Uterus (tissue), 4 donors: ENCODE data around the gene RSPH6A. TPM values are rescaled to one million over a fixed set of nuclear protein-coding genes. Genes with fewer than 3 reads are reported as not detected.

Experiments
- DNase-seq, 2 donors: peaks; one replicate each; pipeline ENCODE4 v3.0.0-alpha.2; 2019 to 2020
- H3K27ac ChIP-seq, 2 donors: fragments of 200-600 bp; sonication (generic); 1 replicate in 1 of 2; 2 replicates in 1 of 2; pipeline ENCODE4 v1.5.1; 2016 to 2018
- H3K27me3 ChIP-seq, 2 donors: fragments of 200-600 bp; sonication (generic); one replicate each; pipeline ENCODE4 v1.5.1; 2018 to 2019; ENCODE audit warnings: control low read depth in 1 of 2
- H3K36me3 ChIP-seq, 2 donors: fragments of 200-600 bp; sonication (generic); one replicate each; pipeline ENCODE4 v1.5.1; 2019; ENCODE audit warnings: control low read depth in 1 of 2
- H3K4me1 ChIP-seq, 2 donors: fragments of 200-600 bp; sonication (generic); one replicate each; pipeline ENCODE4 v1.5.1; 2018 to 2019; ENCODE audit warnings: control low read depth in 1 of 2
- H3K4me3 ChIP-seq, 2 donors: fragments of 200-600 bp; sonication (generic); 1 replicate in 1 of 2; 2 replicates in 1 of 2; pipeline ENCODE4 v1.5.1; 2018 to 2019; ENCODE audit warnings: mild to moderate bottlenecking in 1 of 2
- H3K9me3 ChIP-seq, 2 donors: fragments of 200-600 bp; sonication (generic); one replicate each; pipeline ENCODE4 v1.5.1; 2019; ENCODE audit warnings: control low read depth in 1 of 2
- CTCF ChIP-seq, 4 experiments: fragments of 200-600 bp in 2 of 4; fragments of 450-650 bp in 2 of 4; sonication (generic) in 2 of 4; IDR thresholded peaks; one replicate each; pipeline ENCODE4 v1.5.1; 2016 to 2019; ENCODE audit warnings: antibody characterized with exemption in 4 of 4, mild to moderate bottlenecking in 2 of 4, moderate library complexity in 1 of 4
- POLR2A ChIP-seq, 2 donors: fragments of 450-650 bp; IDR thresholded peaks; one replicate each; pipeline ENCODE4 v1.6.1; 2016; ENCODE audit warnings: antibody characterized with exemption in 2 of 2, mild to moderate bottlenecking in 1 of 2, moderate library complexity in 1 of 2
- intact Hi-C: fragments of 100-400 bp; cut with DNase I; formaldehyde crosslinking; loops from one replicate; pipeline ENCODE4 v1.15.1; 2023; ENCODE audit warnings: low total_unique reads
- total RNA-seq, 4 donors: library from RNA; depleted of rRNA in 3 of 4; stranded (reverse); fragments of >200 nt in 3 of 4; gene quantifications; one replicate each; pipeline versions ENCODE4 v1.1.0 to v1.2.4, GENCODE V29; 2014 to 2023
- donor health status: DM: yes; HTN: yes; CAD: no.

RSPH6A gene
- total RNA-seq, 4 donors from 2014 or later: 0.14 to 0.40 TPM; not detected in 2

GRCh38 chr19:45817725-45818301 is 2.7 kb upstream of the RSPH6A start:
- Histone ChIP-seq H3K9me3 (no peaks in the 10 kb centered on the region), H3K4me1 (no peaks in the 10 kb centered on the region), H3K4me3 (no peak overlapping the region), H3K27me3 (no peaks in the 10 kb centered on the region), H3K36me3 (no peaks in the 10 kb centered on the region), H3K27ac (no peak overlapping the region)
- DNase-seq: no peak
- intact Hi-C loops: no loop called here
- TF ChIP-seq POLR2A (IDR thresholded peaks at IDR 0.05) (no peak), CTCF (IDR thresholded peaks at IDR 0.05) (no peak)

GRCh38 chr19:45817010-45817724 is 2.1 kb upstream of the RSPH6A start:
- Histone ChIP-seq H3K4me1 (no peaks in the 10 kb centered on the region), H3K27me3 (no peaks in the 10 kb centered on the region), H3K4me3 (no peak overlapping the region), H3K27ac (peak overlapping the region in 1 of 2 donors; percentile 39), H3K36me3 (no peaks in the 10 kb centered on the region), H3K9me3 (no peaks in the 10 kb centered on the region)
- peak; percentile 92 to 93 for DNase-seq
- no peak for TF ChIP-seq POLR2A (IDR thresholded peaks at IDR 0.05)
- TF ChIP-seq CTCF (IDR thresholded peaks at IDR 0.05): peak; percentile 94 to 97 (median 95)
- intact Hi-C loops: no loop called here

GRCh38 chr19:45816236-45817009 is 1.3 kb upstream of the RSPH6A start:
- TF ChIP-seq CTCF (IDR thresholded peaks at IDR 0.05): no peak
- TF ChIP-seq POLR2A (IDR thresholded peaks at IDR 0.05): no peak
- Histone ChIP-seq H3K27ac (peak overlapping the region; percentile 13 to 59), H3K27me3 (no peaks in the 10 kb centered on the region), H3K4me3 (no peak overlapping the region), H3K9me3 (no peaks in the 10 kb centered on the region), H3K4me1 (no peaks in the 10 kb centered on the region), H3K36me3 (no peaks in the 10 kb centered on the region)
- no peak for DNase-seq
- intact Hi-C loops: no loop called here

GRCh38 chr19:45815481-45816216 is 541 bp upstream of the RSPH6A start:
- no peak for DNase-seq
- Histone ChIP-seq H3K4me3 (peak overlapping the region; percentile 25 to 34), H3K4me1 (no peaks in the 10 kb centered on the region), H3K9me3 (no peaks in the 10 kb centered on the region), H3K36me3 (no peaks in the 10 kb centered on the region), H3K27me3 (no peaks in the 10 kb centered on the region), H3K27ac (peak overlapping the region; percentile 13 to 59)
- intact Hi-C loops: no loop called here
- TF ChIP-seq POLR2A (IDR thresholded peaks at IDR 0.05): no peak
- no peak for TF ChIP-seq CTCF (IDR thresholded peaks at IDR 0.05)
